Activated CD4-positive, CD25-positive, alpha-beta regulatory T cell treated with anti-CD3 and anti-CD28 coated beads, Interleukin-2, amount 50 U/mL, for 72 hours (primary cell): ENCODE results near the gene UBE2N.

ENCODE experiments used
- DNase-seq: peaks from one replicate; pipeline ENCODE4 v3.0.0; 2021

Gene UBE2N

DNA sequence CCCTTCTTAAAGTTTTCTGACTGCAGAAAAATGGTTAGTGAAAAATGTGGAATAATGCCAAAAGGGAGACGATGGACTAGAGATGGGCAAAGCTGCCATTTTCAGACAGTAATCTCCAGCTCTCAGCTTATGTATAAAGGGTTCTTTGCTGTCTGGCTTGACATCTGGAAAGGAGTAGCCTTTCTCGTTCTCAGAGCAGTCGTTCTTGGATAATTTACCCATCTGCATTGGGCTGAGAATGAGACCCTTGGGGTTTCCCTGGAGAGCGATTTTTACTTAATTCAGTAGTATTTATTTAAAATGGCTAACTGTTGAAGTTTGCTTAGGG lies 62.8 kb downstream of the UBE2N start:
- no peak for DNase-seq

DNA sequence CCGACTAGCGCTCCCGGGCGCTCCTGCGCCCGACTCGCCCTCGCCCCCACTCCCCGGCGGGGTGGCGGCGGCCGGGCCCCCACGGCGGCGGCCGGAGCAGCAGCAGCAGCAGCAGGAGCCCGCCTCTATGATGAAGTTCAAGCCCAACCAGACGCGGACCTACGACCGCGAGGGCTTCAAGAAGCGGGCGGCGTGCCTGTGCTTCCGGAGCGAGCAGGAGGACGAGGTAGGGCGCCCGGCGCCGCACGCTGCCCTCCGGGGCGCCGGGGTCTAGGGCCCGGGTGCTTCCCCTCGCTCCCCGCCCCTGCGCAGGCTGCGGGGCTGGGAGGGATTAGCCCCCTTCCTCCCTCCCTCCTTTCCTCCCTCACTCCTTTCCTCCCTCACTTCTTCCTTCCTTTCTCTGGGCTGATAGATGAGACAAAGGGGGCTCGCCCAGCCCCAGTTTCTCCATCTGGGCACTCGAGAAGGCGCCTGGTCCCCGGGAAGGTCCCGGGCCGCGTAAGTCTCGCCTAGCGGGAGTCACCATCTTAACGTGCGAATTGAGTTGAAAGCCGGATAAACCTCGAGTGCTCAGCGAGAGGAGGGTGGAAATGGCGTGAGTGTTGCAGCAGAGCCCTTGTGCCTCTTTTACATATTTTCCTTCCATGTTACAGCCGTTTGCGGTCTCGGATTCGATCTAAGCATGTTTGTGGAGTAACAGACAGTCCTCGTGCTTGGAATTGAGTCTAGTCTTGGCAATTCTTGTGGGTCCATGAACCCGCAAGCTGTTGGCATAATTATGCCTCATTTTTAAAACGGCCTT lies 63.4 kb downstream of the UBE2N start:
- DNase-seq, result peak; percentile 67

DNA sequence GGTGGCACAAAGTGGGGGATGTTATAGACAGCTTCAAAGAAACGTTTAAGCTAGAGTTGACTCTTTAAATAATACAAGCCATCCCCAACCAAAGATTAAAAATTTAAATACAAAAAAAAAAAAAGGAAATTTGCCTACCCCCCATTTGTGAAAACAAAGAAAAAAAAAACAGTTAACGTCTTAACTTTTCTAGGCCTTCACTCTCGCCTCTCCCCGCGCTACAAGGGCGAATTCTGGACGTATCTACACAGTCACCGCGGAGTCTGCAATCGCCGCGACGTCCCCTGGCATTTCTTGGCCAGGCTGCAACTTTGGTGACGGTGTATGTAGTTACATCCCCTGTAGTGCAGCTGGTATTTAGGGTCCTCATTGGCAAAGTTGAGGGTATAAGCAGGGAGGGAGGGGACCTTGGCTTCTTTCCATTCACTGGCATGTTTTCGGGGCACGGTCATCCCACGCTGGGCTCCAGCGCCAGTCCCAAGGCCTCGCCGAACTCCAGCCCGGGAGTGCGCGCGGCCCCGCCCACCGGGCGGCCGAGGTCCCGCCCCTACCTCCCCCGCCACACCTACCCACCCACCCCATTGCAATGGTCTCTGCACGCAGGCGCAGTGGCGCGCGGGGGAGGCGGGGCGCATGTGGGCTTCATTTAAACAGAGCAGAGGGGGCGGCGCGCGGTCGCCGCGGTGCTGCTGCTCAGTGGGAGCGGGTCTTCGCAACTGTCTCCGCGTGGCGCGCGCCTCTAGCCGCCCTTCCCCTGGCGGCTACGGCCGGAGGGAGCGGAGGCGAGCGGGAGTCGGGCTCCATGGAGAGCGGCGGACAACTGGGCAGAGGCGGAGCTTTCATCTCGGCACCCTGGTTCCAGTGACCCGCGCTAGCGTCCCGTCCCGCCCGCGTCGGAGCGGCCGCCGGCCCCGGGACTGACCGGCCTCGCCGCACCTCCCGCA lies 64.2 kb downstream of the UBE2N start, which contains the start of gene NUDT4:
TSS of gene NUDT4 (plus strand) at position 674 of the 944 bp plus-strand sequence. CDS start 398 bp downstream, outside the sequence.
- peak; percentile 96 for DNase-seq

DNA sequence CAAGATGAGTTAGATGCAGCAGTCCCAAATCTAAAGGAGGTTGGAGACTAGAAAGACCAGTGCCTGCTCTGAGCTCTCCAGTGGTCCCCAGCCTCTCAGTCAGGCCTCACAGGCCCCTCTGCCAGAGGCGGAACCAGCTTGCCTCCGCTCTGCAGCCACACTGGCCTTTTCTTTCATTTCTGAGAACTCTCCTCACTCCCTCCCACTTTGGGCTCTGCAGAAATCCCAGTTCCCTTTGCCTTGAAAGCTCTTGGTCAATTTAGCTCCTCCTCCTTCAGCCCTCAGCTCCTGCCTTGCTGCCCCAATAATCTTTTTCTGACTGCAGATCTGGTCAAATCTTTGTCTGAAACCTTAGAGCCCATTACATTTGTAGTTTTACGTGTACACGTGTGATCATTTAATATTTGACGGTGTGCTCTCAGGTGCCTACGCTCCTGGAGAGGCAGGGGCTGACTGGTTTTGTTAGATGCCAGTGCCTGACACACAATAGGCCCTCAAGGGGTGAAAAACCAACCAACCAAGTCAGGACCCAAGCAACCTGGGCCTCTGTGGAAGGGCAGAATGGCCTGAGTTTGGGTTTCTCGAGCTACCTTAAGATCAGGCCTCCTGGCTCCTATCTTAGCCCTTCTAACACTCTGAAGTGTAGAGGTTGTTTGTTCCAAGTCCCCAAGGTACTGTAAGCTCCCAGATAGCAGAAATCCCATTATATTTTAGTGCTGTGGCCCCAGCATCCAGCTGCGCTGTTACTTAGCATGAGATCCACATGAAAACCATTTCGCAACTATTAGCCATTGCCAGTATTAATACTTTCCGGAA lies 65.1 kb downstream of the UBE2N start:
- DNase-seq, result no peak

DNA sequence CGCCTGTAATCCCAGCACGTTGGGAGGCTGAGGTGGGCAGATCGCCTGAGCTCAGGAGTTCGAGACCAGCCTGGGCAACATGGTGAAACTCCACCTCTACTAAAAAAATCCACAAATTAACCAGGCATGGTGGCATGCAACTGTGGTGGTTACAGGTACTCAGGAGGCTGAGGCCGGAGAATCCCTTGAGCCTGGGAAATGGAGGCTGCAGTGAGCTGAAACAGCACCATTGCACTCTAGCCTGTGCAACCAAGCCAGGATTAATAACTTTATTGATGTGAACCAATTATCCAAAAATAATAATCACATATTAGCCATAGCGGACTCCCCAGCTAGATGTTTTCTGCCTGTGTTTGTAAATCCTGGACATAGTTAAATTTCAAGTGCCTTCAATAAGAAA lies 65.8 kb downstream of the UBE2N start:
- DNase-seq, result no peak

DNA sequence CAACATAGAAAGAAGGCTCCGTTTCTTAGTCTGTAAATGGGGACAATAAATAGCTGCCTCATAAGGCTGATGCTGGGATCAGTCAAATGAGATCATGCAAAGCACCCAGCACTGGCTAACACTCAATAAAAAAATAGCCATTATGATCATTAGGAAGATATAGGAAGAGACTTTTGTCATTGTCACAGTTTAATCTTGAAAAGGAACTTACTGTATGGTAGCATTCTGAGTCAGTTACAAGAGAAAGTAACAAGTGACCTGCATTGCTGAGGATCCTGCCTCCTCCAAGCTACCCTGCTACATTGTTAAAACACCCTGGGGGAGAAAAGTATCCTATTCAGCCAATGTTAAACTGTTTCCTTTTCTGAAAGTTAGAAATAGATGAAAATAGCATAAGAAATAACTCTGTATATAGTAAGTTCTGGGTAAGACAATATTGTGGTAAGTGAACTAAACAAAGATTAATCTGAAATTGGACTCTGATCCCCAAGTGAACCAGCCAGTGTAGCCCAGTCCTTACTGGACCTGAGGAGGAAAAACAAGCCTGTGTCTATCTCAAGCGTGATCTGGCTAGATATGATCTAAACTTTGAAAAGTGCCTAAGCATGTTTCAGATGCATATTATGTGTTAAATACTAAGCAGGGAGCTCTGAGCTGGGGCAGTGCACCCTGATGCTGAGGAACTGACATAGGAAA lies 67.6 kb downstream of the UBE2N start:
- DNase-seq, result no peak

DNA sequence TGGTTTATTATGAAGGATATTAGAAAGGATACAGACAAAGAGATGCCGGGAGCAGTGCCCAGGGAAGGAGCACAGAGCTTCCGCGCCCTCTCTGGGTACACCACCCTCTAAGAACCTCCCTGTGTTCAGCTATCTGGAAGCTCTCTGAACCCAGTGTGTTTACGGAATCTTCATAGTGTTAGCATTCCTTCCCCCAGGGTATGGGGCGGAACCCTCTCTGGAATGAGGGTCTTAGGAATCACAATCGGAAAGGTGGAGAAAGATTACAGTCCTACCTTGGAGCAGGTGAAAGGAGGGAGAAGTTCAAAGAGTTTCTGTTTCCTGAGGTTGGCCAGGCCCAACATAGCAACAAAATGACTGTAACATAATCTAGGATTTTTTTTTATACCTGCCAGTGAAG lies 70.8 kb downstream of the UBE2N start:
- DNase-seq, result no peak

DNA sequence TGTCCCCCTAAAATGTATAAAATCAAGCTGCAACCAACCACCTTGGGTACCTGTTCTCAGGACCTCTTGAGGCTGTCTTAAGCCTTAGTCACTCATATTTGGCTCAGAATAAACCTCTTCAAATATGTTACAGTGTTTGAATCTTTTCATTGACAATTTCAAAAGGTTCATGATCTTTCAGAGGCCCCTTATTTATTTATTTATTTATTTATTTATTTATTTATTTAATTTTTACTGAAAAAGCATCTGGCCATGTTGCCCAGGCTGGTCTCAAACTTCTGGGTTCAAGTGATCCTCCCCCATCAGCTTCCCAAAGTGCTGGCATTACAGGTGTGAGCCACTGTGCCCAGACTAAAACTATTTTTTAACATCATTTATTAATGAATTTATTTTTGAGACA lies 72.2 kb downstream of the UBE2N start:
- DNase-seq, result no peak

DNA sequence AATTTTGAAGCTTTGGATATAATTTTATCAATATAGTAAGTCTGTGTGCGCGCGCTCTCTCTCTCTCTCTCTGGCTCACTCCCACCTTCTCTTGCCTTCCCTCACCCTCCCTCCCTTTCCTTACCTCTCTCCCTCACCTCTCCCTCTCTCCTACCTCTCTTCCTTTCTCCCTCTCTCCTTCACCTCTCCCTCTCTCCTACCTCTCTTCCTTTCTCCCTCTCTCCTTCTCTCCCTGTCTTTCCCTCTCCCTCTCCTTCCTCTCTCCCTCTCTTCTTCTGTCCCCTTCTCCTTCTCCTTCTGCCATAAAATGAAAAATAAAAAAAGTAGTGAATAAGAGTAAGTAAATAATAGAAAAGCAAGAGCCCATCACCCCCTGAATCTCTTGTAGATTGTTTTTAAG lies 73.0 kb downstream of the UBE2N start:
- no peak for DNase-seq

DNA sequence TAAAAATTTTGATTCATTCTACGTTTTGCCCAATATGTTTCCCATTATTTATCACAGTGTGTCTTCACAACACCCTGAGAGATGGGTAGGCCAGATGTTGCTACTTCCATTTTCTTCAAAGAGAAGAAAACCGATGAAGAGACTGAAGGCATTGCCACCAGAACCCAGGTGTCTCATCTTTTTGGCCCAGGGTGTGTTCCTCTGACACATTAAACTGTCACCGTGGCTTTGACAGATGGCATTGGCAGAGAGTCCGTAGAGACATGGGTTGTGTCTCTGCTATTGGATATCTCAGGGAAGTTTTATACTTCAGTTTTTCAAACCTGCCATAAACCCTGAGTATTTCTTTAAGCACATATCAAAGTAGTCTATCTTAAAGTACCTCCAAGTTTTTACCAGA lies 75.3 kb downstream of the UBE2N start:
- no peak for DNase-seq

DNA sequence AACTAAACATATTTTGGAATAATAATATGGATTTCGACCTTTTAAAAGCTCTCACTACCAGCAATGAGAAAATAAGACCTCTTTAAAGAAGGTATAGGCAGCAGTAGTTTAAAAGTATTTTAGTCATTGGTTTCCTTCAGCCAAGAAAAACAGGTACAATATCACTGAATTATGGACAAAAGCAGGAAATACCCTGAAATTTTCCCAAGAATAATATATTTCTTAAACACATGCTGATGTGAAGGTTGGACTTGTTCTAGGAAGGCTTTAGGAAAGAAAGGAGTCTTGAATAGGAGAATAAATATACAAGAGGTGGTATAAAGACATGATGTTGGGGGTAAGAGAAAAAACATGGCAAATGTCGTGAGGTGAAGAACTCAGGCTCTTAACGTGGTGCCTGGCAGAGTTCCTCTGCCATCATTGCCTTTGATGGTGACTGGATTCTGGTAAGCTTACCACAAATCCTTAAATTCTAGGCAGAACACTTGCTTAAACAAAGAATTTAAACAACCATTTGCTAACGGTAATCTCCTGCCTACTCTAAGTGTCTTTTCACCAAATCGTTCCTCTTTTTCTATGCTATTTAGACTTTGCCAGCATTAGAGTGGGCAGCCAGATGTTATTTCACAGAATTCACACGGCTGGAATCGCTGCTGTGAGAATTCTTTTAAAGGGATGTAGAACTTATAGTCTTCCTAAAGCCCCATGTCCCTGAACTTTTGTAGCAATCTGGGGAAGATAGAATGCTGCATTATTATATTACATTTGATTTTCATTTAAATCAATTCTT lies 75.9 kb downstream of the UBE2N start:
- no peak for DNase-seq

DNA sequence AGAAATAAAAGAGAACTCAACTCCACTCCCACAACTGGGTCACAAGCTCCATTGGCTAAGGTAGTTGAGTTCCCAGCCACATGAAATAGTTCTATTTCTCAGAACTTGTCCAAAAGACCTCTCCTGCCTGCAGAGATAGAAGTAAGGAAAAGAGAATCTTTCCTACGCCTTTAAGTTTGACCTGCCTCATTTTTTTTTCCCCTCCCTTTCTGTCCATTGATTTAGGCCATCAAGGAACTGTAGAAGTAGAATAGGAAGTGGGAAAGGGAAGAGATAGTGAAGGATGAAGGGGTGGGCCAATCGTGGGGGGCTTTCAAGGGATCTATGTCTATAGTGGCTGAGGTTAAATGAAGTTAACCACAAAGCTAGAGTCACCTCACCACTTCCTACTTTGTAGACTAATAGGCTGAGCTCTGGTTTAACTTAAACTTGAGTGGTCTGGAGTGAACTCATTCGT lies 77.9 kb downstream of the UBE2N start:
- DNase-seq, result no peak

DNA sequence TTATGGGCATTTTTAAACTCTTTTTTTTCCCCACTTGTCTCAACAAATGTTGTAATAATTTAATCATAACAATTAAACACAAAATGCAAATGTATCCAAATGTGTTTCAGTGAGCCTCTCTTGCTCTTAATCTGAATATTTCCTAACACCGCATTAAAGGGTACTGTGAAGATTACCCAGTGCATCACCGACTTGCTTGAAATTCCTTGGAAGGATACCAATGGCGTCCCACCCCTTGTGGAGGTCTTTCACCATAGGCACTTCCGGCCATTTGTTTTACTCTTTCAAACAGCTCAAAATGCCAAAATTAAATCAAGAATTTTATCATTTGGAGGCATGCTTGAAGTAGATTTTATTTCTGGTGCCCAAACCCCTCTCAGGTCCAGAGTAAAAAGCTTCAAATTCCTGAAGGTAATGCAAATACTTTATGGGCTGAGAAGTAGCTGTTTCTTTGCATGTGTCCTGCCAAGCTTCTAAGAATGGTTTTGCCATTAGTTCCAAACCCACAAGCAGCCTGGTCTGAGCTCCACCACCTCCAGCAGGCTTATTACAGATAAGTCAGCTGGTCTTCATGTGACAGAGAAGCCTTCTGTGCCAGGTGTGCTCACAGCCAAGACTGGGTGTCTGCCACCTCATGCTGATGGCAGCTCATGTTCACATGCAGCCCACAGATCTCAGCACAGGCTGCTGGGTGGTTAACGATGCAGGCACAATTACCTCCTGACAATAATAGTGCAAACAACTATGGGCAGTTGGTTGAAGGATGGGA lies 80.4 kb downstream of the UBE2N start:
- DNase-seq, result no peak

DNA sequence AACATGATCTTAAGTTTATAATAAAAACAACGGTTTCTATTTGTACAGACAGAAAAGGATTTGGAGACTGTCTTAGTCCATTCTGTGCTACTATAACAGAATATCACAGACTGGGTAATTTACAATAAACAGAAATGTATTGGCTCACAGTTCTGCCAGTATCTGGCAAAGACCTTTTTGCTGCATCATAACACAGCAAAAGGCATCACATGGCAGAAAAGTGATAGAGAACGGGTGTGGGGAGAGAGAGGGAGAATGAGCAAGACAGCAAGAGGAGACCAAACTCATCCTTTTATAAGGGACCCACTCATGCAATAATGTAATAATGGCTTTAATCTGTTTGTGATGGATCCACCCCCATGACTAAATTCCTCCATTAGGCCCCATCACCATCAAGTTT lies 81.1 kb downstream of the UBE2N start:
- no peak for DNase-seq

DNA sequence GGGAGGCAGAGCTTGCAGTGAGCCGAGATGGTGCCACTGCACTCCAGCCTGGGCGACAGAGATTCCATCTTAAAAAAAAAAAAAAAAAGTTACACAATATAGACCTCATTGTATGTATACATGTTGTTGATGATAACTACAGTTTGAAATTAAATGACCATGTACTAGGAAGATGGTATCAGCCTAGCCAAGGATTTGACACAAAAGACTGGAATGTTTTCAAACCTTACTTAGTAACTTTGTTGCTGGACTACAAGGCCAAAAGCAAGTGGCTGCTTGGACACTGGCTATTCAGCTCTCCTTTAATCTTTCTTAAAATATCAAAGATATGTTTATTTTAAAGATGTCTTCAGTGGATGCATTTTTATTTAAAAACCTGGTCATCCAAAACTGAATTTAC lies 82.9 kb downstream of the UBE2N start:
- no peak for DNase-seq

DNA sequence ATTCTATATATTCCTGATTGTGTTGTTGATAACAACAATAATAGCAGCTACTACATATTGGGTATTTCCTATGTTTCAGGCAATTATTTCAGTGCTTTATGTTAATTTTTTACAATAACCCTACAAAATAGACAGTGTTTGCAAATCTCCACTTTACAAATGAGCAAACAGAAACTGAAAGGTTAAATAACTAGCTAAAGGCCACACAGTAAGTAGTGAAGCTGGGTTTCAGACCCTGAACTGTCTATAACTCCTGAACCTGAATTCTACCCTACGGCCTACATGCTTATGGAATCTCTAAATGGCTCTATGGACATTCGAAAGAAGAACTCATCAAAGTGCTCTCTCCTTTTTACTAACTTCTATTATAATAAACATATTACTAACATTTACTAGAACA lies 83.7 kb downstream of the UBE2N start:
- DNase-seq, result no peak

DNA sequence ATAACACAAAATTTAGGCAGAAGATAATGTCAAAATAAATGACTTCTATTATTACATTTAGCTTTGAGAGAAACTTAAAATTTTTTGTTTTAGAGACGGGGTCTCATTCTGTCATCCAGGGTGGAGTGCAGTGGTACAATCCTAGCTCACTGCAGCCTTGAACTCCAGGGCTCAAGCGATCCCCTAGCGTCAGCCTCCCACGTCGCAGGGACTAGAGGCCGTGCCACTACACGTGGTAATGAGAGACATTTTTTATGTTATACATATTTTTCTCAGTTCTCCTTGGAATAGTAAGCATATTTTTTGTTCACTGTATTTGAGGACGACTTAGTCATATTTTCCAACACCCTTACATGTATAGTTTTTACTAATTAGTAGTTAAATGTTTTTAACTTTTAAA lies 85.5 kb downstream of the UBE2N start:
- no peak for DNase-seq
